CD8-positive, alpha-beta memory T cell (primary cell): ENCODE measurements around the gene SLC24A4. TPM values are rescaled to one million over a fixed set of nuclear protein-coding genes. Genes with fewer than 3 reads are reported as not detected.

Experiments used
- CTCF ChIA-PET: fragments of 350-600 bp; sonication (Branson Sonifier 250); formaldehyde crosslinking; loops from one replicate; lab custom pipeline; 2021; ENCODE audit warnings: antibody characterized with exemption; lab: Charles Lee
- POLR2A ChIA-PET: fragments of 350-600 bp; sonication (Branson Sonifier 250); formaldehyde crosslinking; loops from one replicate; lab custom pipeline; 2021; ENCODE audit warnings: antibody characterized with exemption; lab: Charles Lee
- DNase-seq, 5 donors: peaks; one replicate each; pipeline versions ENCODE4 v3.0.0 to v3.0.0-alpha.2; 2020 to 2022; ENCODE audit warnings: mixed read lengths in 1 of 5
- H3K27ac ChIP-seq: one replicate; pipeline ENCODE4 v1.7.0; 2013; ENCODE audit warnings: low read depth, mild to moderate bottlenecking, low read length, moderate library complexity
- H3K27me3 ChIP-seq: 2 replicates; pipeline ENCODE4 v1.7.0; 2013; ENCODE audit warnings: low read length, mild to moderate bottlenecking; ENCODE audit not compliant: insufficient read depth, poor library complexity, severe bottlenecking
- H3K36me3 ChIP-seq: 2 replicates; pipeline ENCODE4 v1.7.0; 2013; ENCODE audit warnings: mild to moderate bottlenecking, low read length, moderate library complexity; ENCODE audit not compliant: insufficient read depth
- H3K4me1 ChIP-seq: 2 replicates; pipeline ENCODE4 v1.7.0; 2013; ENCODE audit warnings: mild to moderate bottlenecking, low read length, moderate library complexity; ENCODE audit not compliant: insufficient read depth
- H3K4me3 ChIP-seq: 2 replicates; pipeline ENCODE4 v1.7.0; 2013; ENCODE audit warnings: mild to moderate bottlenecking, low read length
- H3K9me3 ChIP-seq: 2 replicates; pipeline ENCODE4 v1.7.0; 2013; ENCODE audit warnings: mild to moderate bottlenecking, low read length
- H3K27ac Mint-ChIP-seq, 8 donors: one replicate each; pipeline ENCODE4 v1.8.0; 2020 to 2021; ENCODE audit warnings: mixed read lengths in 8 of 8, mild to moderate bottlenecking in 6 of 8, inconsistent platforms in 3 of 8, moderate library complexity in 3 of 8
- H3K27me3 Mint-ChIP-seq, 2 donors: one replicate each; pipeline ENCODE4 v1.8.0; 2020 to 2021; ENCODE audit warnings: mixed read lengths in 2 of 2, mild to moderate bottlenecking in 1 of 2, moderate library complexity in 1 of 2
- H3K36me3 Mint-ChIP-seq, 3 donors: one replicate each; pipeline ENCODE4 v1.8.0; 2020 to 2021; ENCODE audit warnings: mixed read lengths in 3 of 3, inconsistent platforms in 1 of 3, mild to moderate bottlenecking in 1 of 3
- H3K4me1 Mint-ChIP-seq, 3 donors: one replicate each; pipeline ENCODE4 v1.8.0; 2020 to 2021; ENCODE audit warnings: mixed read lengths in 3 of 3, inconsistent platforms in 1 of 3, mild to moderate bottlenecking in 1 of 3
- H3K4me3 Mint-ChIP-seq, 7 donors: one replicate each; pipeline ENCODE4 v1.8.0; 2020 to 2021; ENCODE audit warnings: mixed read lengths in 7 of 7, mild to moderate bottlenecking in 6 of 7, moderate library complexity in 4 of 7, inconsistent platforms in 2 of 7
- H3K9me3 Mint-ChIP-seq, 5 donors: one replicate each; pipeline ENCODE4 v1.8.0; 2020 to 2022; ENCODE audit warnings: mixed read lengths in 5 of 5, mild to moderate bottlenecking in 3 of 5, moderate library complexity in 2 of 5, inconsistent platforms in 1 of 5
- polyA plus RNA-seq: library from polyadenylated mRNA; unstranded; fragments of 300-500 nt; fragmentation: Illumina TruSeq; gene quantifications from one replicate; pipeline ENCODE4 v1.2.3, GENCODE V29; 2021
- total RNA-seq, 2 experiments: library from RNA; stranded (reverse); gene quantifications; one replicate each; pipeline ENCODE4 v1.2.3, GENCODE V29; 2021

The SLC24A4 gene
- total and polyA plus RNA-seq, 3 experiments from 2014 or later, result 0.04 TPM; not detected in 2

DNA sequence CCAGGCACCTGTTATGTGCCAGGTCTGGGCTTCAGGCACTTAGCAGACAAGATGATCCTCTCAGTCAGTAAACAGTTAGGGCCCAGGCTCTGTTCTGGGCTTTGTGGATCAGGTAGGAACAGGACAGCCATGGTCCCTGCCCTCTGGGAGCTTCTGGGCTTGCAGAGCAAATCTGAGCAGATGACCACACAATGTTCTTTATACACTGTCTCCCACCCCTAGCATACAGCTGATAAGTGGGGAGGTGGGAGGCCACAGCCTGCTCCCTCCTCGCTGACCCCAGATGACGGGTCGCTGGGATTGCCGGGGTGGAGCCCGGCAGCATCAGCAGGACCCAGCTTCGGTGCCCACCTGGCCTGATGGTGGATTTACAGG is 137.6 kb downstream of the SLC24A4 start:
- Histone ChIP-seq H3K27me3 (no peaks in the 10 kb centered on the region), H3K4me1 (peaks cover 16% of the 10 kb centered on the region), H3K4me3 (no peak overlapping the region), H3K27ac (no peak overlapping the region), H3K36me3 (no peaks in the 10 kb centered on the region), H3K9me3 (no peaks in the 10 kb centered on the region)
- no peak for DNase-seq
- no peaks in the 10 kb centered on the region for H3K9me3 Mint-ChIP-seq
- peak overlapping the region in 1 of 7 donors; percentile 40 for H3K4me3 Mint-ChIP-seq
- H3K4me1 Mint-ChIP-seq, result peaks cover 27 to 44% (median 32%) of the 10 kb centered on the region in 3 donors
- H3K36me3 Mint-ChIP-seq, result no peaks in the 10 kb centered on the region
- CTCF ChIA-PET, result interaction anchor here (0.7 to 2.1 kb wide), 5 partner anchors 9 to 219 kb away, joined by 3 to 7 read pairs (median 3); no protein-coding TSS in a partner anchor
- POLR2A ChIA-PET, result no interaction called here
- peak overlapping the region in 7 of 8 donors; percentile 32 to 95 (median 74) for H3K27ac Mint-ChIP-seq
- peaks cover 0 to 1% of the 10 kb centered on the region in 2 donors for H3K27me3 Mint-ChIP-seq

DNA sequence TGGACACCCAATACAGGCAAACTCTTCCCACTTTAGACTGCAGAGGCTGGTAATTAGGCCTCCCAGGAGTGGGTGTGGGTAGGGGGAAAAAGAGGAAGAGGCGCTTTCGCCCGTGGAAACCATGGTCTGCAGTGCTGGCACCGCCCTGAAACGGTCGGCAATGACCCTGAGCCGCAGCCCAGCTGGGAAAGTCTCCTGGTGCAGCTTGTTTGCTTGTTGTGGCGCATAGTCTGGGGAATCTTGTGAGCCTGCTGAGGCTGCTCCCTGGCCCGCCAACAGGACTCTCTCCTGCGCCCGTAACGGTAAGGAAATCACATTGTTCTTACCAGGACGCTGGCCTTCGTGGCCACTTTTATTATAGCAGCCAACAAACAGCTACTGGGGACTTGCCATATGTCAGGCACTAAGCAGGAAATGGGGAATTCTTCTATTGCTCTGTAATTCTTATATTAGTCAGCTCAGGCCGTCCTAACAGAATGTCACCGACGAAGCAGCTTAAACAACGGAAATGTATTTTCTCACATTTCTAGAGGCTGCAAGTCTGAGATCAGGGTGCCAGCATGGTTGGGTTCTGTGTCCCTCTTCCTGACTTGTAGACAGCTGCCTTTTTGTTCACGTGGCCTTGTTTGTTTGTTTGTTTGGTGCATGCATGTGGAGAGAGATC is 138.1 kb downstream of the SLC24A4 start:
- DNase-seq, result peak in 1 of 5 donors; percentile 17
- Histone ChIP-seq H3K4me3 (no peak overlapping the region), H3K27ac (no peak overlapping the region), H3K36me3 (no peaks in the 10 kb centered on the region), H3K9me3 (no peaks in the 10 kb centered on the region), H3K27me3 (no peaks in the 10 kb centered on the region), H3K4me1 (peaks cover 16% of the 10 kb centered on the region)
- H3K4me3 Mint-ChIP-seq, result peak overlapping the region in 6 of 7 donors; percentile 40 to 61 (median 54)
- CTCF ChIA-PET, result interaction anchor here (0.7 to 2.1 kb wide), 4 partner anchors 10 to 219 kb away, joined by 3 to 7 read pairs (median 4); no protein-coding TSS in a partner anchor
- POLR2A ChIA-PET, result no interaction called here
- no peaks in the 10 kb centered on the region for H3K36me3 Mint-ChIP-seq
- H3K27ac Mint-ChIP-seq, result peak overlapping the region; percentile 64 to 95 (median 86)
- H3K27me3 Mint-ChIP-seq, result peaks cover 0 to 1% of the 10 kb centered on the region in 2 donors
- no peaks in the 10 kb centered on the region for H3K9me3 Mint-ChIP-seq
- peaks cover 27 to 44% (median 32%) of the 10 kb centered on the region in 3 donors for H3K4me1 Mint-ChIP-seq

DNA sequence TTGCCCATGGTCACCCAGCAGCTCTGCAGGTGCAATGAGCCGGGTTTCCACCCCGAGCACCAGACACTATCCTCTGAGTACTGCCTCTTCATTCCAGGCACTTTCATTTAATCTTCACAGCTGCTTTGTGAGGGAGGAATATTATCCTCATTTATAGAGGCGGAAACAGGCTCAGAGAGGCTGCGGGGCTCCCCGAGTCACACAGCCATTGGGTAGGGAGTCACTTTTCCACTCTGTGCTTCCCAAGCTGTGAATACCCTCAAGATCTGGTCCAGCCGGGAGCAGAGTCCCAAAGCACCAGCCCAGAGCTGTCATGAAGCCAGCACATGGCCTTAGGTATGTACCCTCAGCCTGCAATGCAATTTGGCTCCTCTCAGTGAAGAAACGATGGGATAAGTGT is 138.9 kb downstream of the SLC24A4 start:
- Mint-ChIP-seq H3K4me3 (peak overlapping the region in 2 of 7 donors; percentile 40 to 60), H3K27me3 (peaks cover 0 to 1% of the 10 kb centered on the region in 2 donors), H3K9me3 (peaks cover 0 to under 1% (median 0%) of the 10 kb centered on the region in 5 donors), H3K27ac (peak overlapping the region; percentile 61 to 93 (median 76)), H3K36me3 (peaks cover 0 to under 1% (median 0%) of the 10 kb centered on the region in 3 donors), H3K4me1 (peaks cover 27 to 44% (median 32%) of the 10 kb centered on the region in 3 donors)
- no peaks in the 10 kb centered on the region for H3K9me3 ChIP-seq
- no peaks in the 10 kb centered on the region for H3K27me3 ChIP-seq
- H3K4me3 ChIP-seq, result no peak overlapping the region
- H3K36me3 ChIP-seq, result no peaks in the 10 kb centered on the region
- CTCF ChIA-PET, result interaction anchor here (2.1 kb wide), 1 partner anchor 218 kb away, joined by 7 read pairs; no protein-coding TSS in a partner anchor
- POLR2A ChIA-PET, result no interaction called here
- no peak for DNase-seq
- peaks cover 16% of the 10 kb centered on the region for H3K4me1 ChIP-seq
- H3K27ac ChIP-seq, result no peak overlapping the region

DNA sequence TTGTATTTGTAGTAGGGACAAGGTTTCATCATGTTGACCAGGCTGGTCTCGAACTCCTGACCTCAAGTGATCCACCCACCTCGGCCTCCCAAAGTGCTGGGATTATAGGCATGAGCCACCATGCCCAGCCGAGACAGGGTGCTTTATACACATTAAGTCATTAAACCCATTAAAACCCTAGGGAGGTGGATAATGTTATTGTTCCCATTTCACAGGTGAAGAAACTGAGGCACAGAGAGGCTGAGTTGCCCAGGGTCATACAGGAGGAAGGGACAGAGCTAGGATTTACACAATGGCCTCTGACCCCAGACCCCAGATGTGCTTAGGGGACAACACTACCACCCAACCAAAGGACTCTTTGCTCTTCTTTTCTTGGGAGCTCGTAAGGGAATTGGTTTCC is 139.6 kb downstream of the SLC24A4 start:
- Mint-ChIP-seq H3K36me3 (peaks cover 0 to 6% (median 2%) of the 10 kb centered on the region in 3 donors), H3K4me1 (peaks cover 27 to 44% (median 32%) of the 10 kb centered on the region in 3 donors), H3K4me3 (peak overlapping the region in 4 of 7 donors; percentile 41 to 75 (median 47)), H3K27me3 (peaks cover 0 to 1% of the 10 kb centered on the region in 2 donors), H3K27ac (peak overlapping the region; percentile 26 to 94 (median 70)), H3K9me3 (peaks cover 0 to 3% (median 2%) of the 10 kb centered on the region in 5 donors)
- Histone ChIP-seq H3K27ac (no peak overlapping the region), H3K4me3 (no peak overlapping the region), H3K4me1 (peaks cover 16% of the 10 kb centered on the region), H3K36me3 (no peaks in the 10 kb centered on the region), H3K9me3 (no peaks in the 10 kb centered on the region), H3K27me3 (no peaks in the 10 kb centered on the region)
- DNase-seq, result no peak
- ChIA-PET CTCF (no interaction called here), POLR2A (no interaction called here)

DNA sequence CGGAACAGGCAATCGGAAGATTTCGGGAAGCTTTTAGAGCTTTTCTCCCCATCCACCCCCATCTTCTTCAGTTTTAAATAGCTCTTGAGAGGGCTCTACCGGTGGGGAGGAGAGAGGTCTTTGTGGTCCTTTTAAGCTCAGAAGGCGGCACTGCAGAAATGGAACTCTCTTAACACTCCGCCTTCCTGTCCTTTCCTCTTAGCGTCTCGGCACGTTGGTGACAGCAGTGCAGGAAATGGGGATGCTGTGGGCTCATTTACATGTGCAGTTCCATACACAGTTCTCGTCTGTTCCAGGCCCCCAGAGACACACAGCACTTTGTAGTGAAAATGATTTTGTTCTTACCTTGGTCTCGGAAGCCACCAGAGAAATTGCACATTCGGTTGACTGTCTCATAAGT is 140.2 kb downstream of the SLC24A4 start:
- H3K36me3 Mint-ChIP-seq, result peaks cover 0 to 6% (median 2%) of the 10 kb centered on the region in 3 donors

DNA sequence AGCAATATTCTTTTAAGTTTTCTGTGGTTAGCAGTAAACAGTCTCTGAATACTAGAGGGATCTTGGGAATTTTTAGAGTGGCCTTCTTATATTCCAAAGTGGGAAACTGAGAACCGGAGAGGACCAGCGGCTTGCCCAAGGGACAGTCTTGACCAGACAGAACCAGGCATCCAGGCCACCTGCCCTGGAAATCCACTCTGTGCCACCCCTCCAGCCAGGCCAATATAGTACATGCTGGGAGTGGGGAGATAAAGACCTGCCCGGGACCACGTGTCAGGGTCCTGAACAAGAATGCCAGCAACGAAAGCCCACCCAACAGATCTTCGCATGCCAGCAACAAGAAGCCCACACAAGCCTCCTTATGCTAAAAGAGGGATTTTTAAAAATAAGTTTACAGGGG is 141.2 kb downstream of the SLC24A4 start:
- Histone ChIP-seq H3K4me3 (no peak overlapping the region), H3K9me3 (no peaks in the 10 kb centered on the region), H3K27me3 (no peaks in the 10 kb centered on the region), H3K36me3 (no peaks in the 10 kb centered on the region), H3K4me1 (peaks cover 16% of the 10 kb centered on the region), H3K27ac (no peak overlapping the region)
- peaks cover 27 to 44% (median 32%) of the 10 kb centered on the region in 3 donors for H3K4me1 Mint-ChIP-seq
- H3K27ac Mint-ChIP-seq, result peak overlapping the region in 2 of 8 donors; percentile 15 to 17
- peaks cover 0 to 1% of the 10 kb centered on the region in 2 donors for H3K27me3 Mint-ChIP-seq
- ChIA-PET POLR2A (no interaction called here), CTCF (no interaction called here)
- no peak for DNase-seq
- H3K9me3 Mint-ChIP-seq, result peaks cover 0 to 9% (median 3%) of the 10 kb centered on the region in 5 donors
- peaks cover 0 to 12% (median 4%) of the 10 kb centered on the region in 3 donors for H3K36me3 Mint-ChIP-seq
- no peak overlapping the region for H3K4me3 Mint-ChIP-seq

More for the DNA sequence above, 140.2 kb downstream of the SLC24A4 start:
- peak overlapping the region; percentile 18 to 94 (median 60) for H3K27ac Mint-ChIP-seq
- H3K4me3 ChIP-seq, result no peak overlapping the region
- peak overlapping the region in 6 of 7 donors; percentile 41 to 81 (median 52) for H3K4me3 Mint-ChIP-seq
- H3K27me3 Mint-ChIP-seq, result peaks cover 0 to 1% of the 10 kb centered on the region in 2 donors
- no peaks in the 10 kb centered on the region for H3K9me3 ChIP-seq
- peak in 1 of 5 donors; percentile 29 for DNase-seq
- H3K27me3 ChIP-seq, result no peaks in the 10 kb centered on the region
- H3K36me3 ChIP-seq, result no peaks in the 10 kb centered on the region
- no peak overlapping the region for H3K27ac ChIP-seq
- peaks cover 27 to 44% (median 32%) of the 10 kb centered on the region in 3 donors for H3K4me1 Mint-ChIP-seq
- peaks cover 16% of the 10 kb centered on the region for H3K4me1 ChIP-seq
- POLR2A ChIA-PET, result no interaction called here
- CTCF ChIA-PET, result no interaction called here
- peaks cover 0 to 3% (median 2%) of the 10 kb centered on the region in 5 donors for H3K9me3 Mint-ChIP-seq

DNA sequence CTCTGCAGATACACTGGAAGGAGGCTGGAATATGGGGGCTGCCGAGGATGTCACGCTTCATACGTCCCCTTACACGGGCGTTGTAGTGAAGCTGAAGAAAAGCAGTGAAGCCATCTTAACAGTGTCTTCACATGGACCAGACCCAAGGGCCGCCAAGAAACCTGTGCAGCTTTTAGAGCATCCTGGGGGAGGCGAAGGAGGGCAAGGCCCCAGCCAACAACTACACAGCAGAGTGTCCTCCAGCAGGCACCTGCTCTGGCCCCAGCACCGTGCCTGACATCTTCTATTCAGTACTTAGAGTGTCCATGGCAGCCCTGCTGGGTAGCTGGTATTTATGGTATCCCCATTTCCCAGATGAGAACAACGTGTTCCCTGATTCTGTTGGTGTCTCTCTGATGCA is 141.8 kb downstream of the SLC24A4 start:
- ChIA-PET CTCF (interaction anchor here (1.6 kb wide), 1 partner anchor 159 kb away, joined by 3 read pairs; no protein-coding TSS in a partner anchor), POLR2A (no interaction called here)
- Mint-ChIP-seq H3K9me3 (peaks cover 0 to 9% (median 3%) of the 10 kb centered on the region in 5 donors), H3K36me3 (peaks cover 0 to 12% (median 4%) of the 10 kb centered on the region in 3 donors), H3K4me1 (peaks cover 27 to 41% (median 30%) of the 10 kb centered on the region in 3 donors), H3K4me3 (no peak overlapping the region), H3K27me3 (peaks cover 0 to 1% of the 10 kb centered on the region in 2 donors), H3K27ac (no peak overlapping the region)
- no peak overlapping the region for H3K4me3 ChIP-seq
- DNase-seq, result no peak
- no peak overlapping the region for H3K27ac ChIP-seq
- H3K9me3 ChIP-seq, result no peaks in the 10 kb centered on the region
- H3K36me3 ChIP-seq, result no peaks in the 10 kb centered on the region
- peaks cover 16% of the 10 kb centered on the region for H3K4me1 ChIP-seq
- no peaks in the 10 kb centered on the region for H3K27me3 ChIP-seq
